HCT116 (cell line): ENCODE results near the gene INTS3.

Experiments used
- CEBPB ChIP-seq: IDR thresholded peaks from 2 replicates; pipeline ENCODE4 v1.6.1; 2012; ENCODE audit warnings: low read depth
- EGR1 ChIP-seq: IDR thresholded peaks from 2 replicates; pipeline ENCODE4 v1.6.1; 2012; ENCODE audit warnings: low read depth
- ELF1 ChIP-seq: IDR thresholded peaks from 2 replicates; pipeline ENCODE4 v1.6.1; 2012; ENCODE audit warnings: low read depth, borderline replicate concordance
- EZH2 ChIP-seq: fragments of 200-600 bp; sonication (generic); IDR thresholded peaks from 2 replicates; pipeline ENCODE4 v1.6.1; 2017; ENCODE audit warnings: antibody characterized with exemption, mixed run types
- EZH2phosphoT487 ChIP-seq: fragments of 200-600 bp; IDR thresholded peaks from 2 replicates; pipeline ENCODE4 v1.6.1; 2018; ENCODE audit warnings: antibody characterized with exemption, borderline replicate concordance
- FOSL1 ChIP-seq: IDR thresholded peaks from 2 replicates; pipeline ENCODE4 v1.6.1; 2012; ENCODE audit warnings: low read depth
- POLR2A ChIP-seq: IDR thresholded peaks from 2 replicates; pipeline ENCODE4 v1.7.0; 2011; ENCODE audit warnings: borderline replicate concordance; ENCODE audit not compliant: insufficient read depth, insufficient read length; ENCODE audit errors: extremely low read depth
- POLR2AphosphoS5 ChIP-seq: IDR thresholded peaks from 2 replicates; pipeline ENCODE4 v1.6.1; 2011; ENCODE audit warnings: mild to moderate bottlenecking, low read depth, low read length, moderate library complexity
- SIN3A ChIP-seq: IDR thresholded peaks from 2 replicates; pipeline ENCODE4 v1.6.1; 2012; ENCODE audit warnings: low read depth
- SP1 ChIP-seq: IDR thresholded peaks from 2 replicates; pipeline ENCODE4 v1.6.1; 2012; ENCODE audit warnings: low read depth
- ZFX ChIP-seq: fragments of 450-650 bp; IDR thresholded peaks from 2 replicates; pipeline ENCODE4 v1.6.1; 2017
- ZNF274 ChIP-seq: fragments of 200-500 bp; sonication (Bioruptor generic); IDR thresholded peaks from 2 replicates; pipeline ENCODE4 v1.6.1; 2014; ENCODE audit warnings: mild to moderate bottlenecking, low read depth, low read length, inconsistent platforms
- TF ChIP-seq, protein P1 (sequence below), 3 experiments: fragments of 200-600 bp in 1 of 3; sonication (generic) in 1 of 3; IDR thresholded peaks in 2 of 3; conservative IDR thresholded peaks in 1 of 3; 2 replicates each; pipeline ENCODE4 v1.5.1; 2012 to 2017; ENCODE audit warnings: low read depth in 2 of 3, low read length in 2 of 3, antibody characterized with exemption in 1 of 3, borderline replicate concordance in 1 of 3, control low read depth in 1 of 3, mild to moderate bottlenecking in 1 of 3, mixed read lengths in 1 of 3, mixed run types in 1 of 3, moderate library complexity in 1 of 3; ENCODE audit not compliant: insufficient read depth in 1 of 3

DNA sequence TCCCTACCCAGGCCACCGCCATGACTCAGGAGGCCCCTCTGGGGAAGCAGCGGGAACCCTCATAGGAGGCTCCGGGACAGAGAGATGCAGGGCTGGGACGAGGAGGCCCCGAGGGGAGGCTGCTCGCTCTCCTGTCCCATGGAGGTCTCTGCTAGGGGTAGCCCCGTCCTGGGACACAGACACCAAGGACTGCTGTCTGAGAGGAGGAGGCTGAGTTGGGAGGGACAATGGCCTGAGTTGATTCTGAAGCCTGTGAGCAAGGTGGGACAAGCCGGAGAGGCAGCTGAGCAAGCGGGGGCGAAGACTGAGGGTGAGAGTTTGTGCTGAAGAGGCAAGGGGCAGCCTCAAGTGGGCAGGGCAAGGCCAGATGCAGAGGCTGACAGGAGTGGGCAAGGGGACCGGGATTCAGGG, 64.8 kb downstream of the INTS3 start:
- TF ChIP-seq, protein P1, sequence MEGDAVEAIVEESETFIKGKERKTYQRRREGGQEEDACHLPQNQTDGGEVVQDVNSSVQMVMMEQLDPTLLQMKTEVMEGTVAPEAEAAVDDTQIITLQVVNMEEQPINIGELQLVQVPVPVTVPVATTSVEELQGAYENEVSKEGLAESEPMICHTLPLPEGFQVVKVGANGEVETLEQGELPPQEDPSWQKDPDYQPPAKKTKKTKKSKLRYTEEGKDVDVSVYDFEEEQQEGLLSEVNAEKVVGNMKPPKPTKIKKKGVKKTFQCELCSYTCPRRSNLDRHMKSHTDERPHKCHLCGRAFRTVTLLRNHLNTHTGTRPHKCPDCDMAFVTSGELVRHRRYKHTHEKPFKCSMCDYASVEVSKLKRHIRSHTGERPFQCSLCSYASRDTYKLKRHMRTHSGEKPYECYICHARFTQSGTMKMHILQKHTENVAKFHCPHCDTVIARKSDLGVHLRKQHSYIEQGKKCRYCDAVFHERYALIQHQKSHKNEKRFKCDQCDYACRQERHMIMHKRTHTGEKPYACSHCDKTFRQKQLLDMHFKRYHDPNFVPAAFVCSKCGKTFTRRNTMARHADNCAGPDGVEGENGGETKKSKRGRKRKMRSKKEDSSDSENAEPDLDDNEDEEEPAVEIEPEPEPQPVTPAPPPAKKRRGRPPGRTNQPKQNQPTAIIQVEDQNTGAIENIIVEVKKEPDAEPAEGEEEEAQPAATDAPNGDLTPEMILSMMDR (IDR thresholded peaks at IDR 0.05 in 2 of 3, conservative IDR thresholded peaks at IDR 0.05 in 1 of 3; ENCODE audit: borderline replicate concordance in 1 of 3, insufficient read depth in 1 of 3, low read depth in 2 of 3, low read length in 2 of 3) = no peak
- TF ChIP-seq EZH2 (no peak), POLR2A (no peak), EZH2phosphoT487 (no peak), ZFX (no peak), ZNF274 (no peak), SP1 (no peak), CEBPB (no peak), FOSL1 (no peak), POLR2AphosphoS5 (no peak), ELF1 (no peak), EGR1 (no peak), SIN3A (no peak)
